HCT116 (cell line): Measurements from ENCODE around the gene SLC2A2. TPM values are rescaled to one million over a fixed set of nuclear protein-coding genes. Genes with fewer than 3 reads are reported as not detected.

Experiments used
- ATAC-seq: fragments of 200-7000 bp; cut with Tn5 transposase; 2 replicates; pipeline ENCODE4 v1.9.1; 2020; ENCODE audit warnings: mild to moderate bottlenecking, moderate library complexity
- BruUV-seq: library from RNA; stranded (reverse); fragments of 400-500 nt; replicated peaks from 2 replicates; lab custom pipeline; 2021; lab: Mats Ljungman, UMichigan
- CTCF ChIA-PET: fragments of 300-600 bp; sonication (Branson Sonifier 250); formaldehyde crosslinking; loops from one replicate; lab custom pipeline; 2021; ENCODE audit warnings: antibody characterized with exemption; lab: Charles Lee
- POLR2A ChIA-PET: fragments of 300-600, 350-600 bp; sonication (Branson Sonifier 250); formaldehyde crosslinking; loops from one replicate; lab custom pipeline; 2021; ENCODE audit warnings: antibody characterized with exemption; lab: Charles Lee
- RAD21 ChIA-PET, 2 experiments: fragments of 300-600 bp; sonication (Branson Sonifier 250); formaldehyde crosslinking; loops; one replicate each; lab custom pipeline; 2023; ENCODE audit warnings: low total read pairs in 2 of 2; ENCODE audit not compliant: uncharacterized antibody in 2 of 2, unreplicated experiment in 2 of 2, low non-redundant PET in 1 of 2; lab: Charles Lee
- DNase-seq: peaks from one replicate; pipeline ENCODE4 v3.0.0-alpha.2; 2010; ENCODE audit warnings: low read depth, low spot score
- H2AFZ ChIP-seq: fragments of 200-600 bp; shearing (Covaris generic), sonication (generic); 2 replicates; pipeline ENCODE4 v1.6.1; 2017; ENCODE audit warnings: low read depth, mixed run types, mixed read lengths, antibody characterized with exemption, low read length; ENCODE audit not compliant: poor library complexity, severe bottlenecking
- H3K27ac ChIP-seq: 2 replicates; pipeline ENCODE4 v1.5.1; 2012; ENCODE audit warnings: low read depth, low read length
- H3K27me3 ChIP-seq: fragments of 200-600 bp; sonication (generic); 2 replicates; pipeline ENCODE4 v1.6.1; 2016; ENCODE audit warnings: mixed run types, low read length, mixed read lengths; ENCODE audit not compliant: insufficient read depth
- H3K36me3 ChIP-seq, 2 experiments: fragments of 200-500 bp in 1 of 2; fragments of 200-600 bp in 1 of 2; sonication (Bioruptor generic) in 1 of 2; sonication (generic) in 1 of 2; 2 replicates each; pipeline versions ENCODE4 v1.5.1 to v1.6.1; 2014 to 2016; ENCODE audit warnings: low read length in 2 of 2, inconsistent platforms in 1 of 2, mixed read lengths in 1 of 2, mixed run types in 1 of 2; ENCODE audit not compliant: insufficient read depth in 2 of 2, control insufficient read depth in 1 of 2
- H3K4me1 ChIP-seq, 2 experiments: fragments of 200-600 bp in 1 of 2; sonication (generic) in 1 of 2; 2 replicates each; pipeline versions ENCODE4 v1.5.1 to v1.6.1; 2012 to 2017; ENCODE audit warnings: low read length in 2 of 2, inconsistent platforms in 1 of 2, mild to moderate bottlenecking in 1 of 2, mixed read lengths in 1 of 2, mixed run types in 1 of 2, moderate library complexity in 1 of 2; ENCODE audit not compliant: insufficient read depth in 2 of 2, control insufficient read depth in 1 of 2
- H3K4me2 ChIP-seq: fragments of 200-600 bp; sonication (generic); 2 replicates; pipeline ENCODE4 v1.6.1; 2017; ENCODE audit warnings: mixed run types, low read length, mixed read lengths
- H3K4me3 ChIP-seq, 2 experiments: fragments of 200-600 bp in 1 of 2; sonication (generic) in 1 of 2; replicated peaks in 1 of 2; 2 replicates each; pipeline ENCODE4 v1.5.1; 2011 to 2016; ENCODE audit warnings: low read length in 2 of 2, control low read depth in 1 of 2, low read depth in 1 of 2, mild to moderate bottlenecking in 1 of 2, mixed read lengths in 1 of 2, mixed run types in 1 of 2
- H3K79me2 ChIP-seq: fragments of 200-600 bp; sonication (generic); 2 replicates; pipeline ENCODE4 v1.6.1; 2017; ENCODE audit warnings: mild to moderate bottlenecking, mixed run types, low read length, moderate library complexity, mixed read lengths; ENCODE audit not compliant: insufficient read depth
- H3K9ac ChIP-seq: fragments of 200-600 bp; sonication (generic); 2 replicates; pipeline ENCODE4 v1.6.1; 2016; ENCODE audit warnings: low read length, mixed read lengths
- H3K9me2 ChIP-seq: fragments of 200-600 bp; sonication (generic), shearing (Covaris generic); 2 replicates; pipeline ENCODE4 v1.6.1; 2017; ENCODE audit warnings: mixed run types, mild to moderate bottlenecking, moderate library complexity; ENCODE audit not compliant: insufficient read depth
- H3K9me3 ChIP-seq, 2 experiments: fragments of 200-500 bp in 1 of 2; fragments of 200-600 bp in 1 of 2; sonication (Bioruptor generic) in 1 of 2; sonication (generic) in 1 of 2; 2 replicates each; pipeline ENCODE4 v1.6.1; 2014 to 2017; ENCODE audit warnings: low read length in 2 of 2, mixed read lengths in 2 of 2, inconsistent platforms in 1 of 2, low read depth in 1 of 2, mild to moderate bottlenecking in 1 of 2, mixed run types in 1 of 2, moderate library complexity in 1 of 2; ENCODE audit not compliant: control insufficient read depth in 1 of 2, insufficient read depth in 1 of 2
- H4K20me1 ChIP-seq: fragments of 200-600 bp; sonication (generic), shearing (Covaris generic); 2 replicates; pipeline ENCODE4 v1.6.1; 2017; ENCODE audit warnings: mixed run types, mild to moderate bottlenecking, moderate library complexity; ENCODE audit not compliant: insufficient read depth
- ELF1 ChIP-seq: IDR thresholded peaks from 2 replicates; pipeline ENCODE4 v1.6.1; 2012; ENCODE audit warnings: low read depth, borderline replicate concordance
- EZH2 ChIP-seq: fragments of 200-600 bp; sonication (generic); IDR thresholded peaks from 2 replicates; pipeline ENCODE4 v1.6.1; 2017; ENCODE audit warnings: antibody characterized with exemption, mixed run types
- FOSL1 ChIP-seq: IDR thresholded peaks from 2 replicates; pipeline ENCODE4 v1.6.1; 2012; ENCODE audit warnings: low read depth
- JUND ChIP-seq: IDR thresholded peaks from 2 replicates; pipeline ENCODE4 v1.6.1; 2012
- RAD21 ChIP-seq: IDR thresholded peaks from 2 replicates; pipeline ENCODE4 v1.6.1; 2012; ENCODE audit warnings: low read depth, mild to moderate bottlenecking
- SIN3A ChIP-seq: IDR thresholded peaks from 2 replicates; pipeline ENCODE4 v1.6.1; 2012; ENCODE audit warnings: low read depth
- SP1 ChIP-seq: IDR thresholded peaks from 2 replicates; pipeline ENCODE4 v1.6.1; 2012; ENCODE audit warnings: low read depth
- SRF ChIP-seq: IDR thresholded peaks from 2 replicates; pipeline ENCODE4 v1.6.1; 2012; ENCODE audit warnings: low read depth
- TCF7L2 ChIP-seq: IDR thresholded peaks from 2 replicates; pipeline ENCODE4 v1.7.0; 2011; ENCODE audit warnings: borderline replicate concordance, inconsistent platforms; ENCODE audit not compliant: insufficient read depth, insufficient read length; ENCODE audit errors: extremely low read depth
- YY1 ChIP-seq: IDR thresholded peaks from 2 replicates; pipeline ENCODE4 v1.6.1; 2011; ENCODE audit warnings: low read length, low read depth, moderate library complexity, mild to moderate bottlenecking; ENCODE audit not compliant: insufficient replicate concordance; ENCODE audit errors: extremely low read depth
- ZBTB33 ChIP-seq: IDR thresholded peaks from 2 replicates; pipeline ENCODE4 v1.6.1; 2011; ENCODE audit warnings: mild to moderate bottlenecking, low read length, moderate library complexity; ENCODE audit not compliant: insufficient replicate concordance; ENCODE audit errors: extremely low read depth
- ZFX ChIP-seq: fragments of 450-650 bp; IDR thresholded peaks from 2 replicates; pipeline ENCODE4 v1.6.1; 2017
- ZNF274 ChIP-seq: fragments of 200-500 bp; sonication (Bioruptor generic); IDR thresholded peaks from 2 replicates; pipeline ENCODE4 v1.6.1; 2014; ENCODE audit warnings: mild to moderate bottlenecking, low read depth, low read length, inconsistent platforms
- intact Hi-C: fragments of 100-400 bp; cut with micrococcal nuclease; formaldehyde crosslinking; loops from 2 replicates; pipeline ENCODE4 v1.10.0; 2022
- total RNA-seq: library from RNA; stranded (reverse); gene quantifications from one replicate; pipeline ENCODE4 v1.2.1, GENCODE V29; 2021; ENCODE audit not compliant: unreplicated experiment

Gene SLC2A2
- total RNA-seq, 1 experiment from 2014 or later, result not detected

- CTCF ChIA-PET, result interaction anchor here (1.5 kb wide), 1 partner anchor 874 kb away, joined by 4 read pairs; no protein-coding TSS in a partner anchor
Measured at GRCh38 chr3:170959457-170959856, 67.1 kb downstream of the SLC2A2 start.

More at GRCh38 chr3:170959457-170959856, 67.1 kb downstream of the SLC2A2 start:
- Histone ChIP-seq H3K9me3 (no peaks in the 10 kb centered on the region), H3K27ac (no peak overlapping the region), H2AFZ (no peak overlapping the region), H3K79me2 (no peaks in the 10 kb centered on the region), H3K9me2 (no peaks in the 10 kb centered on the region), H3K36me3 (no peaks in the 10 kb centered on the region), H3K4me3 (no peak overlapping the region), H3K4me1 (no peaks in the 10 kb centered on the region), H3K27me3 (no peaks in the 10 kb centered on the region), H3K4me2 (no peak overlapping the region), H3K9ac (no peak overlapping the region), H4K20me1 (no peaks in the 10 kb centered on the region)
- no peak for DNase-seq
- TF ChIP-seq EZH2 (no peak), ZFX (no peak), JUND (no peak), FOSL1 (no peak), ELF1 (no peak), ZNF274 (no peak), SRF (no peak), ZBTB33 (no peak), SIN3A (no peak), TCF7L2 (no peak), RAD21 (no peak), YY1 (no peak), SP1 (no peak)
- POLR2A ChIA-PET, result no interaction called here
- BruUV-seq, result no TSS peak
- RAD21 ChIA-PET, result no interaction called here
- intact Hi-C loops, result no loop called here
- ATAC-seq, result no peak
